DMS 273 (cell line): ENCODE results near the gene SMPD3.

Source experiments
- DNase-seq: peaks from one replicate; lab custom pipeline; 2025; ENCODE audit not compliant: unreplicated experiment; lab: John Stamatoyannopoulos, UW

Gene SMPD3

DNA sequence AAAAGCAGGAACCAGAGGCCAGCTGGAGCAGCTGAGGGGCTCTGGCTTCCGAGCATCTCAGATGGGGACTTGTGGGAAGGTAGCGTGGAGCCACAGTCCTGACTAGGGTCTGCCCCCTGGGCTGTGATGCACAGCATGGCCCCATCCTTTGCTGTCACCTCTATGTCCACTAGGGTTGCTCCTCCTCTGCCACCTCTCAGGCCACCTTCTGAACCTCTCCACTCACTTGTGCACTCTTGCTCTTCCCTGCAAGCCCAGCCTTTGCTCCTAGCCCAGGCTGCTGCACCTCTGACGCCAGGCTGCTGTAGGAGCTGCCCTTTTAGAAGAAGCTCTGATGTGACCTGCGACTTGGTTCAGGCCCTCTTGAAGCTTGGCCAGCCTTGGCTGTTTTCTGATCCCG lies 24.3 kb upstream of the SMPD3 start:
- no peak for DNase-seq

DNA sequence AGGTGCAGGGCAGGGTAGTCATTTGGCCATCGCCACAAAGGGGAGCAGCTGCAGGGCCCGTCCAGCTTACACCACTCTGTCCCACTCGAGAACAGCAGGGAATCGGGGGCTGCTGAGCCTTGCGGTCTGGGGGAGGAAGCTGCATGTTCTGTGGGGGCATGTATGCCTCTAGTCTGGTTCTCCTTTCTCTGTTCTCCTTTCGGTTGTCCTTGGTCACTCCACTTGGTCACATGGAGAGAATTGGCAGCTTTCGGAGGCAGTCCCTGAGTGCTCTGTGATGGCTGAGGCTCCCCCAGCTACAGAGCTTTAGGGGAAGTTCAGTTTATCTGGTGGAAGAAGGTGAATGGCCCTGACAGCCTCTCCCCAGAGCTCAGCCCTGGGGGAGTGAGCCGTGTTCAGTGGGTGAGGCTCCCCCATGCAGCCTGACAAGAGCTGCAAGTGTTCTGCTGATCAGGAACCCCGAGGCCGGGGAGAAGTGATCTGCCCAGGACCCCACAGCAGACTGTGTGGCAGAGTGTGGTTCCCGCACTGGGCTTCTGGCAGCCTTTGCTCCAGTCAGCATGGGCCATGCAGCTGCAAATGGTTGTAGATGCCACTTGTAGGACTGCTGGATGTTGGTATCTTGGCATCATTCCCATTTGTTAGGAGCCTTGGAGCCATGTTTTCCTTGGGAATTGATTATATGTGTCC lies 22.3 kb upstream of the SMPD3 start:
- no peak for DNase-seq

DNA sequence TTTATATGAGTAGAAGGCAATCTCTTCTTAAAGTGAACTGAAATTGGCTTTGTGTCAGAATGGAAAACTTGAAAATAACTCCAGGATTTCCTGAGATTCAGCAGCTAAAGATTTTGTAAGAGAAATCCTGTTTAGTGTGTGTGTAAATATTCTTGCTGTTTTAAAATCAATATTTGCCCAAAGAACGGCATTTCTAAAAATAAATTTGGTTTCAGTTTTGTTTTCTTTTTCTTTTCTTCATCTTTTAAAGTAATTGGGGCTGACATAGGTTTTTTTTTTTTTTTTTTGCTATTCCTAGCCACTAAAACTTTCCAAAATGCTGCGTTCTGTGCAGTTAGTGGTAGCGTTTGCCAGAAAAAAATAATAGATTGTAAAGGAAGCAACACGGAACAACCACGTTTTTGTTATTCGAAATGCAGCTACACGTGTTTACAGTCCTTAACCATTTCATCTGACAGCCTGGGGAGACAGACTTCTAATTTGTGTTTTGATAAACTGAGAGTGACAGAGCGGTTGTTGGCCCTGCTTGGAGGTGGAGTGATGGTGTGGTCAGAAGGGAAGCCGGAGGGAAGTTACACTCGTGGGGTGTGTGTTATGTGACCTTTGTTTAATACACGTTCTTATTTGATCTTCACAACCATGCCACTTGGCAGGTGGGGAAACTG lies 21.6 kb upstream of the SMPD3 start:
- no peak for DNase-seq

DNA sequence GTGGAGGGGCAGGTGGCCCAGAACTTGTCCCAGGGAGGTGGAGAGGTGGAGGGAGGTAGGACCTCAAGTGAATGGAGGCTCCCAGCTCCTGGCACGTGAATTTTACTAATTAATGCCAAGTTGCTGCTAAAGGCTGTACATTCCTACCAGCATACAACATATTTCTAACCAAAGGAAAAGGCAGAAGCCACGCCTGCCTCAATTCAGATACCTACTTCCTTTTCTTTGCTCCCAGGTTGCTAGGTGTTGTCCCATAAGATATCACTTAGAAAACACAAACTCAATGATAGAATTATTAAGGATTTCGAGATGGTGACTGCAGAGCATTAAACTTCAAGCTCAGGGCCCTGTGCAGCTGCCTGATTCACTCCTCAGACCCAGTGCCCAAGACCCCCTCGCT lies 20.5 kb upstream of the SMPD3 start:
- DNase-seq, result no peak

DNA sequence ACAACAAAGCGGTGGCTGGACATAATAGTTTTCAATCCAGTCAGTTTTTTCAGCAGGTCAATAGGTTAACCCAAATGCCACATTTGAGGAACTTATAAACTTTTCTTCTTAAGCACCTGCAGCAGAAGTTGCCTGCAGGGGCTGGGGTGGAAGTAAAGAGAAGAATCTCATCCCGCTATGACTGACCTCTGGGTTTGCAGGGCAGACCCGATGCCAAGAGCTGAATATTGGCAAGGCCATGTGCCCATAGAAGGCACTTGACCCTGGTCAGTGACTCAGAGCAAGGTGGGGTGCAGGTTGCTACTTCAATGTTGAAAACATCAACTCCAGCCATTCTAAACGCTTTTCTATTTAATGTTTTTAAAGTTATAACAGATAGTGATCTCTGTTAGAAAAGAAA lies 17.9 kb upstream of the SMPD3 start:
- DNase-seq, result no peak

DNA sequence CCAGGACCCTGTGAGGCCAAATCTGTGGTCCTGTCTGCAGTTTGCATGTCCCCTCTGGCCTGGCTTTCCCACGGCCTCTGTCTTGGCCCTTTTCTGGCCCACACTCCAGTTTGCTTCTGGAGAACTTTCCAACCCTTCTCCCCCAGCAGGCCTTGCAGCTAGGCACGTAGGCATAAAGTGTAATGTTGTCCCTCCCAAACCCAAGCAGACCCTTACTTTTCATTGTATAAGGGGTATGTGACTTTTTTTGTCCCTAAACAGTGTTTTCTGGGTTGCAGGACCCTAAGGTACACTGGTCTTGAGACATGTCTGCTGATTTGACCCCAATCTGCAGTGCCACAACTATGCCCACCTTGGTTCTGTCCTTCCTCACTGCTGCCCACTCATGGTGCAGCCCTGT lies 15.6 kb upstream of the SMPD3 start:
- DNase-seq, result no peak

DNA sequence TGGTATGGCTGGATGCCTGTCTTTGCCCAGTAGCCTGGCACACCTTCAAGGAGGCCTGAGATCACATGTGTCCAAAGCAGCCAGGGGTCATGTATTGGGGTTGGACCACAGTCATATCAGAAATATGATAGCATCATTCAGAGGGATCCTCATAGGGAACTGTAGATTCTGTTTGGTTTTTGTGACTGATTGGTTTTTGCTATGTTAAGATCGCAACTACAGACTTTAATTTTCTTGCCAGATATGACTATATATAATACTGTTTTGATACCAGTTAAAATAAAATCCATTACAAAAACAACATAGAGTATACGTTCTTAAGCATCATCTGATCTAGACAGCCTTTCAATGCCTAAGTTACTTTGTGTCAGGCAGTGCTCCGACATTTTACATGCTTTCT lies 11.8 kb upstream of the SMPD3 start:
- DNase-seq, result no peak

DNA sequence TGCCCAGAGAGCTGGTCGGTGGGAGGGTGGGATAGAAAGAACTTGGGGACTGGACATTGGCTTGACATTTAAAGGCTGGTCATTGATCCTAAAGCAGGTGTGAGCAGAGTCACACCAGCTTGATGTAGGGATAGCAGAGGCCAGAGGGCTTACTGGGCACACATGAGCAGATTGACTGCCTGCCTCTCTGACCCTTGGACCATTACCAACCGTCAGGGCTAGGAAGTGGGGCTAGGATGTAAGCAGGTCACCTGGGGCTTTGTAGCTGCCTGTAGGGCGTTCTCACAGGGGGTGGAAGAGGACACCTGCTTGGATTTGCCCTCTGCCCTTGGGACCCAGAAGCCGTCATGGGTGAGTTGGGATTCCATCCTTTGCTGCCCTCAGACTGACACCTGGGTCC lies 11.1 kb upstream of the SMPD3 start:
- DNase-seq, result no peak

DNA sequence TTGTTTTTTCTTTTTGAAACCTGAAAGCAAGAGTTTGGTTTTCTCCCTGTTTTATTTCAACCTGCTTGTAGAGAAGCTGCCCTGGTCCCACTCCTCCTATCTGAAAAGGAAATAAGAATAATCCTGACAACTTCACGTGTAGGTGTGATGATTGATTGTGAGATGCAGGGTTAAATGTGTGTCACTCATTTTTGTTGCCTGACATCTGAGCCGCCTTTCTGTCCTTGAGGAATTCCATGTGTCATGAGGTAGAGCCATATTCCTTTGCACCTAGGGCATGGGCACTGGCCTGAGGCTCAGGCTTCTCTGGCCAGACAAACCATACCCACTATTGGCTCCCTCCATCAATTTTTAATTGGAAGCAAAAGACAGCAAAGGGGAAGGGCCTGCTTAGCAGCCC lies 10.2 kb upstream of the SMPD3 start:
- DNase-seq, result no peak

DNA sequence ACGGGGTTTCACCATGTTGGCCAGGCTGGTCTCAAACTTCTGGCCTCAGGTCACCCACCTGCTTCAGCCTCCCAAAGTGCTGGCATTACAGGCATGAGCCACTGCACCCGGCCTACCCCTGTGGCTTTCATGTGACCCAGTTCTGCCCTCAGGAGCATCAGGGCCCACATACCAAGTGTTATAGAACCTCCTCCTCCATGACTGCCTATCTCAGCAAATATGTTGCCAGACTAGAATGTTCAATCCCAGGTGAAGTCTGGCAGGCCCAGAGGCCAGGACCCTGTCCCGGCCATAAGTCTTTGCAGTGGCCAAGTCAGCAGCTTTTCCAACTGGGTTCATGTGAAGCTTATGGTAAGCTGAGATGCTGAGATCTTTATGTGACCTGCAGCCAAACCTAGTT lies 9.8 kb upstream of the SMPD3 start:
- DNase-seq, result no peak

DNA sequence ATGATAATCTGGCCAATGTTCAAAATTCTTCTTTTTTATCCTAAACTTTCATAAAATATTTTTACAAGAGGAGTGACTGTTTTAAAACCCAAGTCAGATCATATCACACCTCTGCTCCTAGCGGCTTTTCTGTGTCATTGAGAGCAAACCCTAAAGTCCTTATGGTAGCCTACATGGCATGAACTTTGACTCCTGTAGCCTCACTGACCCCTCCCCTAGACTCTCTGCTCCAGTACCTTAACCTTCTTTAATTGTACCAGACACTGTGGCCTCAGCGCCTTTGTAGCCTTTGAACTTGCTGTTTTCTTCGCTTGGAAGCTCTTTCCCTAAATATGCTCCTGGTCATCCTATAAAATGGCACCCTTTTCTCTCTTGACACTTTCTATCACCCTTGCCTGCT lies 7.3 kb upstream of the SMPD3 start:
- DNase-seq, result no peak

DNA sequence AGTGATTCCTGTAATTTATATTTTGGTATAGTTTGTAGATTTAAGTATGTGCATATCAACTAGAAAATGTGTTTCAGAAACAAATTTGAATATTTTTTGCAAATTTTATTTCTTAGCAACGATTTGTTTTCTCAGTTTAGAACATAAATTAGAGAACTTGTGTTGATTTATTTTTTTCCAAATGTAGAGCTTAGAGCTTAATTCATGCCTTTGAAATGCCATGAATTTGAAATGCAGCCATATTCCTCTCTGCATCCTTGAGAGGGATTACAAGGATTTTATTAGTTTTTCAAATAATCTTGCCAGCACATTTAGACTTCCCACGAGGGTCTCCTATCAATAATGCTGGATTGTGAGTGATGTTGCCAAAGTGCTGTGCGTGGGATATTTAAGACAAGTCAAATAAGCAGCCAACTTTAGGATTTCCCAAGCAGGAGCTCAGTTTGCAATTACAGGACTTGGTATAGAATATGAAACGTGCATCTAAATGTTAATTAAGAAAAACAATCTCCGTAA lies 6.7 kb upstream of the SMPD3 start:
- no peak for DNase-seq

DNA sequence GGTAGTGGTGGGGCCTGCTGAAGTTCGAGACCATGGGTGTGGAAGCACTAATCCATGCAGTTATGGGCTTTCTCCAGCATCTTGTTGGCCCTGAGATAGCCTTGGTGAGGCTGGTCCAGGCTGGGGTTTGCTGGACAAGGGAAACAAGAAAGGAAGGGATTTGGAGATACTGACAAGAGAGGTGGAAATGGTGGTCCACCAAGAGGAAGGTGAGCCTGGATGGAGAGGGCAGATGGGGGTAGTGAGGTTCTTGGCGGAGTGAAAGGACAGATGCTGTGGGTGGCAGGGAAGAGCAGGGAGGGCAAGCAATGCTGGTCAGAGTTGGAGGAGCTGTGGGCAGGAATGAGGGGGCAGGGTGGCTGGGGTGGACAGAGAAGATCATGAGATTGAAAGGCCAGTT lies 5.5 kb upstream of the SMPD3 start:
- no peak for DNase-seq

DNA sequence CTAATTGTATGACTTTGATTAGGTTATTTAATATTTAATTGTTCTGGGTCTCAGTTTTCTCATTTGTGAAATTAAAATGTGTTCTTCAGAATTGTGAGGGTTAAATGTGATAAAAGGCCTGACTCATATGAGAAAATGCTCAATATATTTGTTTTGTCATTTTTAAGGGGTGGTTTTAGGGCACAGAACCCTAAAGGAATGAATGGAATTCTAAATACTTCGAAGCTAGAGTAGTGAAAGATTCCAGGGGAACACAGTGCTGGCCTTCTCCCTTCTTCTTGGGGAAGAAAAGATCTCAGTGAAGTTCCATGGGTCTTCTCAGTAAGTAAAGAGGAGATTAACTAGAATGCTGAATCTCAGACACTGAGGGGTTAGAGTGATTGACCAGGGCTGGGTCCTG lies 3.9 kb upstream of the SMPD3 start:
- no peak for DNase-seq

DNA sequence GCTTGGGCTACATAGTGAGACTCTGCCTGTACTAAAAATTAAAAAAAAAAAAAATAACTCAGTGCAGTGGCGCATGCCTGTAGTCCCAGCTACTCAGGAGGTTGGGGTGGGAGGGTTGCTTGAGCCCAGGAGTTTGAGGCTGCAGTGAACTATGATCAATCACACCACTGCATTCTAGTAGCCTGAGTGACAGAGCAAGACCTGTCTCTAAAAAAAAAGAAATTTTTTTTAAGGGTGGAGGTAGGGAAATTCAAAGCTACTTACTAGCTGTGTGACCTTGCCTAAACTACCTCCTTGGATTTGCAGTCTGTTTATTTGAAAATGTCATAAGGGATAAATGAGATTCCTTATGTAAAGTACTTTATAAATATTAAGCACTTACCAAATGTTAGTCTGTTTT lies 3.4 kb upstream of the SMPD3 start:
- DNase-seq, result no peak

DNA sequence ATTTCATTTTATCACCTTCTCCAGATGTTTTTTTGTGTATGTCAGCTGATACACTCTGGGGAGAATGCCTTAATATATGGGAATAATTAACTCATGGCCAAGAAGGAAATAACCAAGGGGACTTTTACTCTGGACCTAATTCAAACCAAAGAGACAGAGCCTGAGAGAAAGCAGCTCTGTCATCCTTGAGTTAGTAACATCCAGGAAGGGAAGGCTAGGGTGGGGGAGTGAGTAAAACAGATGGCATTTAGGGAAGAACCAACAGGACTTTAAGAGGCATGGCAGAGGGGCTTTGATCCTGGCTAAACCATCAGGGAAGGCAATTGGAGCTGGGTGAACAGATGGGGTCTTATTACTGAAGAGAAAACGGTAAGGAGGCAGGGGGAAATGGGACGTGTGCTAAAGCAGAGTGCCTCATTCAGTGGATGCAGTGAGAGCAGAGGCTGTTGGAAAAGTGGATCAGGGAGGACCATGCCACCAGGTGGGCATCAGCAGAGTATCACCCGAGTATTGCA lies 2.5 kb upstream of the SMPD3 start:
- peak; percentile 94 for DNase-seq

DNA sequence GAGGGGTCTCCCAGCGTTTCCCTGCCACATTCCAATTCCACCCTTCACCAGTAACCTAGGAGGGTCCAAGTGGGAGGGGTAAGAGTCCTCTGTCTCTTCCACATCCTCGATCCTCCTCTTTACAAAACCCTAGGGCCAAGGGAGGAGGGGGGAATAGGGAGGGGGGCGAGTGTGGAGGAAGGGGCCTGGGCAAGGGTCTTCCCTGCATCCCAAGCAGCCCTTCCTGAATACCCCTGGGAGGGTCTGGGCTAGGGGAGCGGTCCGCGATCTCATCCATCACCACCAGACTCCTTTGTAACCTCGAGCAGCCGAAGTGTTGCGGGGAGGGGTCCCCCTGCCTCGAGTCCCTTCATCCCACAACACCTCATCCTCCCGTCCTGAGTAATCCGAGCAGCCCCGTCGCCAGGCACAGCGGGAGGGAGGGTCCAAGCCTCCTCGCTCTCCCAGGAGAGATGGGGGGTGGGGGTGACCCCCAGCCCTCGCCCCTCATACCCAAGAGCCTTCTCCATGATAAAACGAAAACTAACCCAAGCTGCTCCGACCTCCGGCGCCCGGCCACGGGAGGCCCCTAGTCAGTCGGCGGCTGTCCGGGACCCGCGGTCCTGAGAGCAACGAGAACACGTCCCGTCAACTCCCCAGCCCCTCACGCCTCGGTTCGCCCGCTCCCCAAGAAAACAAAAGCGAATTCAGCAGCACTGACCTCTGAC lies 502 bp downstream of the SMPD3 start:
- peak; percentile 78 for DNase-seq

DNA sequence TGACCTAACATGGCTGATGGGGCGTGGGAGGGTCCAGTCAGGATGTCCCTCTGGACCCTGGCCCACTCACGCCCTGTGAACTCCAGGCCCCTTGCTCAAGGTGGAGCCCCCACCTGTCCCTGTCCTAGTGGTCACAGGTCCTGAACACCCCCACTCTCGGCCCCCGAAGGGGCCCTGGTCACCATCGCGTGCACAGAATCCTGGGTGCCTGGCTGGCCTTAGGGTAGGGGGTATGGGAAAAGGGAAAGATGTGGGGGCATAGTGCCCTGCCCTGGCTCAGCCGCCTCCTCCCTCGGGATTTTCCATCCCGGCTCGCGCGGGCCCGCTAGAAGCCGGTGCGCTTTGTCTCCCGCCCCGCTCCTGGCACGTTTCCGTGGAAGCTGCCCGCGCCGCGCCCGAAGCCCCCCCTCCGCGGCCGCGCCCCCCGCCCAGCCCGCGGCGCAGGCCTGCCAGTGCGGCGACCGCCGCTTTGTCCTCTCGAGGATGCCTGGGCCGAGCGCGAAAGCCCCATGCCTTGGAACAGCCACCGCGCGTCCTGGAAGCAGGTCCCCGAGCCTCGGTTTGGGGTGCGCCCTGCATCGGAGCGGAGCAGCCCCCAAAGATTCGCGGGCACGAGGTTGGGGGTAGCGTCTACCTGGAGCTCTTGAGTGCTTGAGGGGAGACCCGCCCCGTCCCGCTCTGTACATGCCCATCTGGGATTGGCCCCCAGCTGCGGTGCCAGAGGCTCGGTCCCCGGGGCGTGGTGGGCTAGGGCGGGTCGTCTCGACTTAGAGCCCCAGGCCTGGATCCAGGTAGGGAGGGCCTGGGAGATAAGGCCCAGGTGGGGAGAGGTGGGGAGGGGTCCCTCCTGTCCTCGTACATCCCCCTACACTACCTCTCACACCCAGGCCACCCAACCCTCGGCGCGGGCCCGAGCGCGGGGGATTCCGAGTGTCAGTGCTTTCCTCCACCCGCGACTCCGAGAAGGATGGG lies 1.3 kb downstream of the SMPD3 start:
- DNase-seq, result peak; percentile 66

DNA sequence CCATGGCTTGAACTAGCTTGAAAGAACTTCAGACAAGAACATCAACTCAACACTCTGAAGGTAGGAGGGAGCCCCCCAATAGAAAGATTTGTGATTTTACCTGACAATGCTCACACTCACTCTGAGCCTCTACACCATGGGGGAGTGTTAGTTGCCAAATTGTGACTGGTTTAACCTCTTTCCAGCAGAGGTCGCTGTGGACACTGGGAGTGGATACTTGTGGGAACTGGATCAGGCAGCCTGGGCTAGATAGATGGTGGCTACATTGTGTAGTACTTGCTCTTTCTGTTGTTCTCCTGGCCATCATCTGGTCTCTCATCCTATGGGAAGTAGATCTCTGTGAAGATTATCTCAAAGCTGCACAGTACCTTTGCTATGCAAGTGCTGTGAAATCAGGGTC lies 2.9 kb downstream of the SMPD3 start:
- DNase-seq, result peak; percentile 95

DNA sequence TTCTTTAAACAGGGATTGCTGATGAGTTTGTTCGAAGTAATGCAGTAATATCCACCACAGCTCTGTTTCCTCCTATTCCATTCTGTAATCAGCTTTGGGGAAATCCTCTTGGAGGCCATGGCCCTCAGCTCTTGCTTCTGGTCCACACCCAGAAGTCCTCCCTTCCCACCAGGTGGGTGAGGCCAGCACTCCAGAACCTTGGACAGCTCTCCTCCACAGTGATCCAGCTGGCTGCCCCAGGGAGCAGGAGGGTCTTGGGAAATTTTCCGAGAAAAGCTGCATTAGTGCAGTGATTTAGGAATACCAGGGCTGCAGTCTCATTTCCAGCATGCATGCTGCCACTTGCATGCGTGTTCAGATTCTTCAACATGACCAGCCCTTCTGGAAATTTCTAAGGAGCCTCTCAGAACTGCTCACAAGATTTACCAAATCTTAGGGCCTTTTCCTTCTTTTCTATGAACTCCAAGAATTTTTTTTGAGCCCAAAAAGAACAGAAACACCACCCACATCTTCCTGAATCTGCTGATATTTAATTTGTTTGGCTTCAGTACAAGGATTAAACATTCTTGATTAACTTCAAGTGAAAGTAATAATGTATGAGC lies 4.2 kb downstream of the SMPD3 start:
- peak; percentile 34 for DNase-seq
